HepG2 (cell line): Measurements from ENCODE around the gene TSPAN5. TPM values are rescaled to one million over a fixed set of nuclear protein-coding genes. Genes with fewer than 3 reads are reported as not detected.

ENCODE experiments used
- ATAC-seq: fragments of 200-7000 bp; cut with Tn5 transposase; 3 replicates; pipeline ENCODE4 v1.9.1; 2020; ENCODE audit warnings: mild to moderate bottlenecking, moderate library complexity
- BruUV-seq: library from RNA; stranded (reverse); fragments of 400-500 nt; replicated peaks from 2 replicates; lab custom pipeline; 2021; lab: Mats Ljungman, UMichigan
- CTCF ChIA-PET: fragments of 300-600 bp; formaldehyde crosslinking; extraction: SDS; loops from one replicate; lab custom pipeline; 2021; ENCODE audit warnings: low total read pairs, inconsistent platforms, low intra/inter-chr PET ratio; lab: Yijun Ruan, JAX
- POLR2A ChIA-PET: fragments of 350-600 bp; sonication (Branson Sonifier 250); formaldehyde crosslinking; loops from one replicate; lab custom pipeline; 2020; ENCODE audit warnings: antibody characterized with exemption, inconsistent platforms; lab: Yijun Ruan, JAX
- DNase-seq: peaks from one replicate; pipeline ENCODE4 v3.0.0-alpha.2; 2015; ENCODE audit warnings: low spot score
- FAIRE-seq: peaks from 3 replicates; lab custom pipeline; 2011; peaks lifted over from hg19 to GRCh38; lab: Jason Lieb, UNC
- H2AFZ ChIP-seq: one replicate; pipeline ENCODE4 v1.6.1; 2011; ENCODE audit warnings: low read length, inconsistent platforms
- H3K27ac ChIP-seq: fragments of 300-600 bp; 3 replicates; pipeline ENCODE4 v1.8.0; 2011; ENCODE audit warnings: mixed run types, mild to moderate bottlenecking, mixed read lengths, low read length, inconsistent platforms; ENCODE audit not compliant: insufficient read depth; ENCODE audit errors: extremely low read length
- H3K27me3 ChIP-seq, 2 experiments: fragments of 200-600 bp in 1 of 2; 2 replicates in 1 of 2; 3 replicates in 1 of 2; pipeline versions ENCODE4 v1.6.0 to v1.8.0; 2011; ENCODE audit warnings: low read length in 2 of 2, mild to moderate bottlenecking in 2 of 2, moderate library complexity in 2 of 2, inconsistent platforms in 1 of 2; ENCODE audit not compliant: insufficient read depth in 2 of 2, control insufficient read depth in 1 of 2
- H3K36me3 ChIP-seq, 2 experiments: fragments of 200-600 bp in 1 of 2; replicated peaks in 1 of 2; 2 replicates in 1 of 2; 3 replicates in 1 of 2; pipeline versions ENCODE4 v1.5.1 to v1.8.0; 2011; ENCODE audit warnings: low read length in 2 of 2, inconsistent platforms in 1 of 2; ENCODE audit not compliant: insufficient read depth in 2 of 2, control insufficient read depth in 1 of 2
- H3K4me1 ChIP-seq: 2 replicates; pipeline ENCODE4 v1.5.1; 2012; ENCODE audit warnings: low read length, inconsistent platforms; ENCODE audit not compliant: insufficient read depth
- H3K4me2 ChIP-seq: 2 replicates; pipeline ENCODE4 v1.6.0; 2011; ENCODE audit warnings: low read depth, low read length, inconsistent platforms
- H3K4me3 ChIP-seq, 3 experiments: fragments of 200-600 bp in 1 of 3; sonication (generic), shearing (Covaris generic) in 1 of 3; replicated peaks in 1 of 3; 2 replicates each; pipeline ENCODE4 v1.5.1; 2011 to 2016; ENCODE audit warnings: low read length in 3 of 3, inconsistent platforms in 2 of 3, low read depth in 2 of 3, mild to moderate bottlenecking in 2 of 3, control low read depth in 1 of 3, mixed read lengths in 1 of 3; ENCODE audit not compliant: insufficient read depth in 1 of 3
- H3K79me2 ChIP-seq: one replicate; pipeline ENCODE4 v1.6.1; 2011; ENCODE audit warnings: low read length, inconsistent platforms; ENCODE audit not compliant: insufficient read depth
- H3K9ac ChIP-seq: 2 replicates; pipeline ENCODE4 v1.6.0; 2011; ENCODE audit warnings: mild to moderate bottlenecking, low read depth, low read length, inconsistent platforms; ENCODE audit not compliant: insufficient read depth
- H3K9me3 ChIP-seq: 2 replicates; pipeline ENCODE4 v1.5.1; 2012; ENCODE audit warnings: mild to moderate bottlenecking, low read length
- H4K20me1 ChIP-seq: 2 replicates; pipeline ENCODE4 v1.6.0; 2011; ENCODE audit warnings: inconsistent platforms, mild to moderate bottlenecking, low read length, moderate library complexity; ENCODE audit not compliant: insufficient read depth
- BRF2 ChIP-seq: sonication (generic); formaldehyde crosslinking; IDR thresholded peaks from 2 replicates; pipeline ENCODE4 v1.8.1; 2022; ENCODE audit warnings: mild to moderate bottlenecking, missing genetic modification reagents
- CEBPG ChIP-seq: IDR thresholded peaks from 2 replicates; pipeline ENCODE4 v1.6.1; 2016
- ESRRA ChIP-seq: sonication (generic); formaldehyde crosslinking; IDR thresholded peaks from 2 replicates; pipeline ENCODE4 v1.5.1; 2020; ENCODE audit warnings: mild to moderate bottlenecking, low read depth, missing genetic modification reagents
- HOXA3 ChIP-seq: sonication (generic); formaldehyde crosslinking; IDR thresholded peaks from 2 replicates; pipeline ENCODE4 v1.5.0; 2020; ENCODE audit warnings: missing genetic modification reagents
- PHF20 ChIP-seq: sonication (generic); formaldehyde crosslinking; IDR thresholded peaks from 2 replicates; pipeline ENCODE4 v1.5.0; 2020; ENCODE audit warnings: mild to moderate bottlenecking, missing genetic modification reagents
- RORA ChIP-seq: sonication (generic); formaldehyde crosslinking; IDR thresholded peaks from 2 replicates; pipeline ENCODE4 v1.5.0; 2020; ENCODE audit warnings: mild to moderate bottlenecking, missing genetic modification reagents, moderate library complexity
- SIX4 ChIP-seq: sonication (generic); formaldehyde crosslinking; IDR thresholded peaks from 2 replicates; pipeline ENCODE4 v1.4.0; 2020; ENCODE audit warnings: missing genetic modification reagents
- XRCC5 ChIP-seq: fragments of 200-400 bp; formaldehyde crosslinking; optimal IDR thresholded peaks from 2 replicates; pipeline ENCODE3; 2017; ENCODE audit warnings: mild to moderate bottlenecking, low read length
- ZBTB4 ChIP-seq: sonication (generic); formaldehyde crosslinking; IDR thresholded peaks from 2 replicates; pipeline ENCODE4 v1.4.0; 2020; ENCODE audit warnings: missing genetic modification reagents, mild to moderate bottlenecking, borderline replicate concordance
- ZBTB7A ChIP-seq: sonication (generic); formaldehyde crosslinking; IDR thresholded peaks from 2 replicates; pipeline ENCODE4 v1.8.0; 2022; ENCODE audit warnings: mild to moderate bottlenecking, missing genetic modification reagents
- ZNF207 ChIP-seq: fragments of 450-650 bp; IDR thresholded peaks from 2 replicates; pipeline ENCODE4 v1.6.1; 2016; ENCODE audit warnings: antibody characterized with exemption, borderline replicate concordance
- ZNF460 ChIP-seq: sonication (generic); formaldehyde crosslinking; IDR thresholded peaks from 2 replicates; pipeline ENCODE4 v1.5.1; 2020; ENCODE audit warnings: missing genetic modification reagents, mild to moderate bottlenecking, borderline replicate concordance
- ZNF605 ChIP-seq: sonication (generic); formaldehyde crosslinking; IDR thresholded peaks from 2 replicates; pipeline ENCODE4 v1.8.0; 2022; ENCODE audit warnings: mild to moderate bottlenecking, missing genetic modification reagents
- ZNF703 ChIP-seq: sonication (generic); formaldehyde crosslinking; IDR thresholded peaks from 2 replicates; pipeline ENCODE4 v1.5.1; 2020; ENCODE audit warnings: missing genetic modification reagents, mild to moderate bottlenecking, moderate library complexity, borderline replicate concordance
- ZNF768 ChIP-seq: sonication (generic); formaldehyde crosslinking; IDR thresholded peaks from 2 replicates; pipeline ENCODE4 v1.4.0; 2020; ENCODE audit warnings: missing genetic modification reagents
- WGBS: methylation state at CpG from one replicate; pipeline ENCODE4 v1.1.6; 2017; ENCODE audit warnings: low lambda C conversion rate; 5-methylcytosine and 5-hydroxymethylcytosine counted together
- in situ Hi-C: cut with HindIII; loops from 2 replicates; pipeline ENCODE4 v1.10.0; 2017; ENCODE audit warnings: low pct_unique_long_range_greater_than_20kb; ENCODE audit not compliant: extremely low pct_ligation_motif_present
- intact Hi-C: fragments of 100-400 bp; cut with micrococcal nuclease; formaldehyde crosslinking; loops from one replicate; pipeline ENCODE4 v1.10.0; 2022; ENCODE audit not compliant: unreplicated experiment
- polyA plus RNA-seq, 8 experiments: library from polyadenylated mRNA; depleted of rRNA in 3 of 8; stranded (reverse) in 7 of 8; unstranded in 1 of 8; fragments of >200 nt; fragmentation: Illumina TruSeq in 4 of 8; extraction: Trizol in 4 of 8; gene quantifications; 2 replicates each; pipeline versions ENCODE4 v1.2.1 to v1.2.3, GENCODE V29; 2011 to 2016; ENCODE audit warnings: low read depth in 4 of 8, missing spikeins in 1 of 8, mixed read lengths in 1 of 8; ENCODE audit not compliant: insufficient read depth in 1 of 8
- total RNA-seq, 5 experiments: library from RNA; depleted of rRNA; stranded (reverse); fragments of >200 nt; fragmentation: Illumina TruSeq; extraction: Trizol; gene quantifications; 2 replicates each; pipeline ENCODE4 v1.2.3, GENCODE V29; 2016; ENCODE audit warnings: low read depth in 1 of 5

The TSPAN5 gene
- total and polyA plus RNA-seq, 2 of the 13 experiments (the other 11 are each of a cell fraction or from before 2014, with no cell fraction given): 0.20 to 0.53 TPM

GRCh38 chr4:98601708-98602107 lies 56.7 kb downstream of the TSPAN5 start:
- 11% methylated on average over 3 of the region's 3 CpGs for WGBS
- no TSS peak for BruUV-seq
- ATAC-seq (no peak), DNase-seq (no peak), FAIRE-seq (no peak)
- Histone ChIP-seq H3K9me3 (no peaks in the 10 kb centered on the region), H2AFZ (no peak overlapping the region), H3K36me3 (no peaks in the 10 kb centered on the region), H3K4me1 (no peaks in the 10 kb centered on the region), H3K27ac (no peak overlapping the region), H3K9ac (no peak overlapping the region), H3K79me2 (no peaks in the 10 kb centered on the region), H4K20me1 (no peaks in the 10 kb centered on the region), H3K4me3 (no peak overlapping the region), H3K4me2 (no peak overlapping the region), H3K27me3 (no peaks in the 10 kb centered on the region)
- in situ Hi-C loops: no loop called here
- ChIA-PET CTCF (no interaction called here), POLR2A (no interaction called here)
- intact Hi-C loops: no loop called here
- TF ChIP-seq ZNF207 (no peak), XRCC5 (no peak), HOXA3 (CRISPR knock-in tag) (no peak), PHF20 (CRISPR knock-in tag) (no peak), ZNF605 (CRISPR knock-in tag) (no peak), ZBTB7A (CRISPR knock-in tag) (no peak), RORA (no peak), ESRRA (CRISPR knock-in tag) (no peak), ZNF768 (no peak), SIX4 (CRISPR knock-in tag) (no peak), ZNF460 (no peak), CEBPG (CRISPR knock-in tag) (no peak), ZBTB4 (CRISPR knock-in tag) (no peak), BRF2 (no peak), ZNF703 (no peak)
